Astrocyte of the spinal cord (primary cell): Measurements from ENCODE around the gene PRODH2.

Experiments
- DNase-seq: peaks from one replicate; pipeline ENCODE4 v3.0.0; 2011; ENCODE audit warnings: low read depth, low spot score
- H3K4me3 ChIP-seq: 2 replicates; pipeline ENCODE4 v1.5.1; 2011; ENCODE audit warnings: low read depth, mild to moderate bottlenecking, low read length, moderate library complexity
- in situ Hi-C: cut with HindIII; loops from 2 replicates; pipeline ENCODE4 v1.10.0; 2017; ENCODE audit warnings: low sequenced_read_pairs
- TF ChIP-seq, protein P1 (sequence below): IDR thresholded peaks from 2 replicates; pipeline ENCODE4 v1.5.1; 2012; ENCODE audit warnings: low read depth, mild to moderate bottlenecking, low read length, inconsistent platforms

Gene PRODH2

GRCh38 chr19:35811317-35812219 is 1.1 kb downstream of the PRODH2 start:
- no peak overlapping the region for H3K4me3 ChIP-seq
- DNase-seq: no peak
- in situ Hi-C loops: no loop called here
- TF ChIP-seq, protein P1, sequence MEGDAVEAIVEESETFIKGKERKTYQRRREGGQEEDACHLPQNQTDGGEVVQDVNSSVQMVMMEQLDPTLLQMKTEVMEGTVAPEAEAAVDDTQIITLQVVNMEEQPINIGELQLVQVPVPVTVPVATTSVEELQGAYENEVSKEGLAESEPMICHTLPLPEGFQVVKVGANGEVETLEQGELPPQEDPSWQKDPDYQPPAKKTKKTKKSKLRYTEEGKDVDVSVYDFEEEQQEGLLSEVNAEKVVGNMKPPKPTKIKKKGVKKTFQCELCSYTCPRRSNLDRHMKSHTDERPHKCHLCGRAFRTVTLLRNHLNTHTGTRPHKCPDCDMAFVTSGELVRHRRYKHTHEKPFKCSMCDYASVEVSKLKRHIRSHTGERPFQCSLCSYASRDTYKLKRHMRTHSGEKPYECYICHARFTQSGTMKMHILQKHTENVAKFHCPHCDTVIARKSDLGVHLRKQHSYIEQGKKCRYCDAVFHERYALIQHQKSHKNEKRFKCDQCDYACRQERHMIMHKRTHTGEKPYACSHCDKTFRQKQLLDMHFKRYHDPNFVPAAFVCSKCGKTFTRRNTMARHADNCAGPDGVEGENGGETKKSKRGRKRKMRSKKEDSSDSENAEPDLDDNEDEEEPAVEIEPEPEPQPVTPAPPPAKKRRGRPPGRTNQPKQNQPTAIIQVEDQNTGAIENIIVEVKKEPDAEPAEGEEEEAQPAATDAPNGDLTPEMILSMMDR: no peak

DNA sequence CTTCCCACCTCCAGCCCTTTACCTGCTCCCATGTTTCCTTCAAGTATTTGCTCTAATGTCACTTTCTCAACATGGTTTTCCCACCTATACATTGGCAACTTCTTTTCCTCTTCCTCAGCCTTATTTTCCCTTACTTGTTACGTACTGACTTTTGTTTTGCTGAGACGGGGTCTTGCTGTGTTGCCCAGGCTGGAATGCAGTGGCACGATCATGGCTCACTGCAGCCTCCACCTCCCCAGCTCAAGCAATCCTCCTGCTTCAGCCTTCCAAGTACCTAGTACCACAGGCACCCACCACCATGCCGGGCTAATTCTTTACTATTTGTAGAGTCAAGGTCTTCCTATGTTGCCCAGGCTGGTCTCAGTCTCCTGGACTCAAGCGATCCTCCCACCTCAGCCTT is 5.0 kb downstream of the PRODH2 start:
- TF ChIP-seq, protein P1: no peak
- no peak overlapping the region for H3K4me3 ChIP-seq
- DNase-seq: no peak
- in situ Hi-C loops: no loop called here

DNA sequence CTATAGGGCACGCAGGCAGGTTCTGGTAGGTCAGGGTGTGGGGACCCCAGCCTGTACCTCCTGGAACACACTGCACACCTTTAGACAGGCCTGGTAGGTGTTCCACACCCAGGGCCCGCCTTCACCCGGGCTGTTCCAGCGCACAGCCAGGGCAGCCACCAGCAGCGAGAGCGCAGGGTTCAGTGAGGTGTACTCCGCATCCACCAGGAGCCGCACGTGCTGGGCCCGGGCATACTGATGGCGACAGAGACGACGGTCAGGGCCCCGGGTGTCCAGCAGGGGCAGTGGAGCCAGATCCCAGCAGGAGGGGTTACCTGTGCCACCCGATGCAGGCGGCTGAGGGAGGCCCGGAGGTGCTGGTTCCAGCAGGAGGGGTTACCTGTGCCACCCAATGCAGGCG is 6.0 kb downstream of the PRODH2 start:
- no peak overlapping the region for H3K4me3 ChIP-seq
- no peak for DNase-seq
- TF ChIP-seq, protein P1: no peak
- in situ Hi-C loops: no loop called here

DNA sequence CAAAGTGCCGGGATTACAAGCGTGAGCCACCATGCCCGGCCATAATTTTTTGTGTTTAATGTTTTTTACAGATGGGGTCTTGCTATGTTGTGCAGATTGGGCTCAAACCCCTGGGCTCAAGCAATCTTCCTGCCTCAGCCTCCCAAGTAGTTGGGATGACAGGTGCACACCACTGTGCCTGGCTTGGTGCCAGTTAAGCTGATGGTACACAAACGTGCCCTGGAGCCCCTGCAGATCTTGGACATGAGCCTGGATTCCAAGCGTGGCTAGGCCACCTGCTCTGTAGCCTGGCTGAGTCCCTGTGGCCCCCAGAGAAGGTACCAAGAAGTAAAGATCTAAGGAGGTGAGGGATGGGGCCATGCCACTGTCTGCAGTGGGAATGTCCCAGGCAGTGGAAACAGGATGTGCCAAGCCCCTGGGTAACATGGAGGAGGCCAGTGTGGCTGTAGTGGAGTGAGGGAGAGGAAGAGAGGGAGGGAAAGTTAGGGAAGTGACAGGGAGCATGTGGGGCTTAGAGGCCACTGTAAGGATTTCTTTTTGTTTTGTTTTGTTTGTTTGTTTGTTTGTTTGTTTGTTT is 7.0 kb downstream of the PRODH2 start:
- TF ChIP-seq, protein P1: no peak
- in situ Hi-C loops: no loop called here
- no peak overlapping the region for H3K4me3 ChIP-seq
- DNase-seq: no peak

DNA sequence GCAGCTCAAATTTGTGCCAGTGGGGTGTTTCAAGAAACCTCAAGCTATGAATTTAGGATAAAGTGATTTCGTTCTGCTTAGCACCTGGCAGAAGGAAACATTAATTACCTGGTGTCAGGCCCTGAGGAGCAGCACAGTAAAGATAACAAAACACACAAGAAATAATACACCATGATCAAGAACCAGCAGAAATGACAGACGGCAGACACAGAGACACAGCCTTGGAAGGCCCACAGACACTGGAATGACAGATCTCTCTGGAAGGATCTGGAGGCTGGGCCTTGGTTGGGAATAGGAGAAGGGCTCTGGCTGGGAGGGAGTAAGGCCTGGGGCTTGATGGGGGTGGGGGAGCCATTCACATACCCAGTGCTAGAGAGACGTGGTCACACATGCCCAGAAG is 10.8 kb downstream of the PRODH2 start:
- TF ChIP-seq, protein P1: no peak
- in situ Hi-C loops: no loop called here
- H3K4me3 ChIP-seq: no peak overlapping the region
- DNase-seq: no peak

DNA sequence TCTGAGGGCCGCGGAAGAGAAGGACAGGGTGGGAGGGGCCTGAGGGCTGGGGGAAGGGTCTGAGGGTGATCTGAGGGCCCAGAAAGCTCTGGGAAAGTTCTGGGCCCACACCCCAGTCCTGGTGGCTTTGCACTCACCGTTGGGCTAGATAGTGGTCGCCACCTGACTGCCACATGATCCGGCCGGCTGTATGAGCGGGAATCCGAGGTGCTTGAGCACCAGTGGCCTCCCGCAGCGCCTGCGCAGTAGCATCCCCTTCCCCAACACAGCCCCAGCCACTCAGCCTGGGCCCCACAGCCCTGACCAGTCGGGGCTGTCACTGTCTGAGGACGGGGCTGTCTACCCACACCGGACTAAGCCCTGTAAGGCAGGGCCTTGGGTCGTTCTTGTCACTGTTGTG is 15.0 kb downstream of the PRODH2 start:
- in situ Hi-C loops: no loop called here
- H3K4me3 ChIP-seq: no peak overlapping the region
- TF ChIP-seq, protein P1: no peak
- no peak for DNase-seq
